Measurements from ENCODE around the gene CDC73. TPM values are rescaled to one million over a fixed set of nuclear protein-coding genes. Genes with fewer than 3 reads are reported as not detected.
"Not testable (repeated sequence)": the region's sequence is repeated elsewhere in the genome, so short reads cannot be mapped to it uniquely, and the experiment has no call there.

Gene CDC73
- total RNA-seq, 1 donor from 2014 or later, result 20.1 TPM

GRCh38 chr1:193275773-193276172 lies 153.9 kb downstream of the CDC73 start:
- Histone ChIP-seq H3K27me3 (ENCODE audit: control insufficient read depth, insufficient read depth, low read length) (no peaks in the 10 kb centered on the region), H3K36me3 (ENCODE audit: control insufficient read depth, insufficient read depth, low read length) (no peaks in the 10 kb centered on the region), H3K4me3 (ENCODE audit: low read depth, low read length) (no peak overlapping the region)
- TF ChIP-seq, protein P1, sequence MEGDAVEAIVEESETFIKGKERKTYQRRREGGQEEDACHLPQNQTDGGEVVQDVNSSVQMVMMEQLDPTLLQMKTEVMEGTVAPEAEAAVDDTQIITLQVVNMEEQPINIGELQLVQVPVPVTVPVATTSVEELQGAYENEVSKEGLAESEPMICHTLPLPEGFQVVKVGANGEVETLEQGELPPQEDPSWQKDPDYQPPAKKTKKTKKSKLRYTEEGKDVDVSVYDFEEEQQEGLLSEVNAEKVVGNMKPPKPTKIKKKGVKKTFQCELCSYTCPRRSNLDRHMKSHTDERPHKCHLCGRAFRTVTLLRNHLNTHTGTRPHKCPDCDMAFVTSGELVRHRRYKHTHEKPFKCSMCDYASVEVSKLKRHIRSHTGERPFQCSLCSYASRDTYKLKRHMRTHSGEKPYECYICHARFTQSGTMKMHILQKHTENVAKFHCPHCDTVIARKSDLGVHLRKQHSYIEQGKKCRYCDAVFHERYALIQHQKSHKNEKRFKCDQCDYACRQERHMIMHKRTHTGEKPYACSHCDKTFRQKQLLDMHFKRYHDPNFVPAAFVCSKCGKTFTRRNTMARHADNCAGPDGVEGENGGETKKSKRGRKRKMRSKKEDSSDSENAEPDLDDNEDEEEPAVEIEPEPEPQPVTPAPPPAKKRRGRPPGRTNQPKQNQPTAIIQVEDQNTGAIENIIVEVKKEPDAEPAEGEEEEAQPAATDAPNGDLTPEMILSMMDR (IDR thresholded peaks at IDR 0.05; ENCODE audit: insufficient read depth, low read length, poor library complexity, severe bottlenecking), result no peak
- no peak for DNase-seq (ENCODE audit: low read depth)

GRCh38 chr1:193278968-193279367 lies 157.1 kb downstream of the CDC73 start:
- no peaks in the 10 kb centered on the region for H3K27me3 ChIP-seq (ENCODE audit: control insufficient read depth, insufficient read depth, low read length)
- no peaks in the 10 kb centered on the region for H3K36me3 ChIP-seq (ENCODE audit: control insufficient read depth, insufficient read depth, low read length)
- DNase-seq (ENCODE audit: low read depth), result no peak
- TF ChIP-seq, protein P1 (IDR thresholded peaks at IDR 0.05; ENCODE audit: insufficient read depth, low read length, poor library complexity, severe bottlenecking), result no peak
- no peak overlapping the region for H3K4me3 ChIP-seq (ENCODE audit: low read depth, low read length)

- TF ChIP-seq, protein P1 (IDR thresholded peaks at IDR 0.05; ENCODE audit: insufficient read depth, low read length, poor library complexity, severe bottlenecking), result no peak
- Histone ChIP-seq H3K36me3 (ENCODE audit: control insufficient read depth, insufficient read depth, low read length) (no peaks in the 10 kb centered on the region), H3K4me3 (ENCODE audit: low read depth, low read length) (no peak overlapping the region), H3K27me3 (ENCODE audit: control insufficient read depth, insufficient read depth, low read length) (no peaks in the 10 kb centered on the region)
- DNase-seq (ENCODE audit: low read depth), result no peak
Measured at GRCh38 chr1:193281894-193282293, 160.1 kb downstream of the CDC73 start.

GRCh38 chr1:193283016-193283415 lies 161.2 kb downstream of the CDC73 start:
- Histone ChIP-seq H3K27me3 (ENCODE audit: control insufficient read depth, insufficient read depth, low read length) (no peaks in the 10 kb centered on the region), H3K36me3 (ENCODE audit: control insufficient read depth, insufficient read depth, low read length) (no peaks in the 10 kb centered on the region), H3K4me3 (ENCODE audit: low read depth, low read length) (no peak overlapping the region)
- no peak for DNase-seq (ENCODE audit: low read depth)
- TF ChIP-seq, protein P1 (IDR thresholded peaks at IDR 0.05; ENCODE audit: insufficient read depth, low read length, poor library complexity, severe bottlenecking), result no peak

GRCh38 chr1:193284219-193284618 lies 162.4 kb downstream of the CDC73 start:
- TF ChIP-seq, protein P1 (IDR thresholded peaks at IDR 0.05; ENCODE audit: insufficient read depth, low read length, poor library complexity, severe bottlenecking), result no peak
- H3K4me3 ChIP-seq (ENCODE audit: low read depth, low read length), result no peak overlapping the region

GRCh38 chr1:193285641-193286040 lies 163.8 kb downstream of the CDC73 start:
- H3K27me3 ChIP-seq (ENCODE audit: control insufficient read depth, insufficient read depth, low read length), result no peaks in the 10 kb centered on the region
- TF ChIP-seq, protein P1 (IDR thresholded peaks at IDR 0.05; ENCODE audit: insufficient read depth, low read length, poor library complexity, severe bottlenecking), result no peak
- no peaks in the 10 kb centered on the region for H3K36me3 ChIP-seq (ENCODE audit: control insufficient read depth, insufficient read depth, low read length)
- DNase-seq (ENCODE audit: low read depth), result no peak
- no peak overlapping the region for H3K4me3 ChIP-seq (ENCODE audit: low read depth, low read length)

More at GRCh38 chr1:193284219-193284618, 162.4 kb downstream of the CDC73 start:
- no peaks in the 10 kb centered on the region for H3K27me3 ChIP-seq (ENCODE audit: control insufficient read depth, insufficient read depth, low read length)
- no peak for DNase-seq (ENCODE audit: low read depth)
- H3K36me3 ChIP-seq (ENCODE audit: control insufficient read depth, insufficient read depth, low read length), result no peaks in the 10 kb centered on the region

- not testable (repeated sequence) for DNase-seq (ENCODE audit: low read depth)
Measured at GRCh38 chr1:193288548-193289080, 166.8 kb downstream of the CDC73 start.

More at GRCh38 chr1:193288548-193289080, 166.8 kb downstream of the CDC73 start:
- not testable (repeated sequence) for H3K27me3 ChIP-seq (ENCODE audit: control insufficient read depth, insufficient read depth, low read length); H3K4me3 ChIP-seq (ENCODE audit: low read depth, low read length); H3K36me3 ChIP-seq (ENCODE audit: control insufficient read depth, insufficient read depth, low read length)

Data from kidney epithelial cell (primary cell).